Thyroid gland (tissue), 4 donors: Measurements from ENCODE around the gene MAL. TPM values are rescaled to one million over a fixed set of nuclear protein-coding genes. Genes with fewer than 3 reads are reported as not detected.

ENCODE experiments used
- DNase-seq, 2 donors: peaks; one replicate each; pipeline ENCODE4 v3.0.0-alpha.2; 2019
- H3K27ac ChIP-seq, 3 donors: fragments of 200-600 bp; sonication (generic); 1 replicate in 2 of 3; 2 replicates in 1 of 3; pipeline ENCODE4 v1.5.1; 2016 to 2019; ENCODE audit warnings: mild to moderate bottlenecking in 1 of 3, moderate library complexity in 1 of 3
- H3K27me3 ChIP-seq: fragments of 200-600 bp; sonication (generic); one replicate; pipeline ENCODE4 v1.5.1; 2019
- H3K36me3 ChIP-seq, 2 donors: fragments of 200-600 bp; sonication (generic); one replicate each; pipeline ENCODE4 v1.5.1; 2016 to 2019
- H3K4me1 ChIP-seq, 2 donors: fragments of 200-600 bp; sonication (generic); one replicate each; pipeline ENCODE4 v1.5.1; 2017 to 2019
- H3K4me3 ChIP-seq, 3 donors: fragments of 200-600 bp; sonication (generic); replicated peaks in 1 of 3; 1 replicate in 2 of 3; 2 replicates in 1 of 3; pipeline ENCODE4 v1.5.1; 2016; ENCODE audit warnings: mild to moderate bottlenecking in 1 of 3
- H3K9me3 ChIP-seq: fragments of 200-600 bp; sonication (generic); one replicate; pipeline ENCODE4 v1.5.1; 2017
- POLR2A ChIP-seq, 2 donors: fragments of 450-650 bp; IDR thresholded peaks; one replicate each; pipeline ENCODE4 v1.6.1; 2017; ENCODE audit warnings: antibody characterized with exemption in 2 of 2, mild to moderate bottlenecking in 2 of 2, moderate library complexity in 1 of 2
- WGBS, 2 donors: methylation state at CpG; one replicate each; pipeline ENCODE4 v1.1.5; 2017; 5-methylcytosine and 5-hydroxymethylcytosine counted together
- intact Hi-C: fragments of 100-400 bp; cut with DNase I; formaldehyde crosslinking; loops from one replicate; pipeline ENCODE4 v1.15.1; 2023
- total RNA-seq, 4 donors: library from RNA; depleted of rRNA; stranded (reverse); fragments of >200 nt; gene quantifications; one replicate each; pipeline ENCODE4 v1.2.3, GENCODE V29; 2016
- TF ChIP-seq, protein P1 (sequence below), 6 experiments: fragments of 200-600 bp in 3 of 6; fragments of 450-650 bp in 3 of 6; sonication (generic) in 3 of 6; IDR thresholded peaks; one replicate each; pipeline ENCODE4 v1.5.1; 2016 to 2019; ENCODE audit warnings: antibody characterized with exemption in 6 of 6, mild to moderate bottlenecking in 2 of 6, inconsistent platforms in 1 of 6, moderate library complexity in 1 of 6

MAL gene
- total RNA-seq, 4 donors from 2014 or later = 5.6 to 19.3 (median 13.3) TPM

- DNase-seq = no peak
- Histone ChIP-seq H3K36me3 (no peaks in the 10 kb centered on the region), H3K9me3 (no peaks in the 10 kb centered on the region), H3K4me1 (peaks cover 5% of the 10 kb centered on the region in 2 donors), H3K27ac (no peak overlapping the region), H3K4me3 (no peak overlapping the region), H3K27me3 (no peaks in the 10 kb centered on the region)
- no peak for TF ChIP-seq POLR2A (IDR thresholded peaks at IDR 0.05)
- TF ChIP-seq, protein P1, sequence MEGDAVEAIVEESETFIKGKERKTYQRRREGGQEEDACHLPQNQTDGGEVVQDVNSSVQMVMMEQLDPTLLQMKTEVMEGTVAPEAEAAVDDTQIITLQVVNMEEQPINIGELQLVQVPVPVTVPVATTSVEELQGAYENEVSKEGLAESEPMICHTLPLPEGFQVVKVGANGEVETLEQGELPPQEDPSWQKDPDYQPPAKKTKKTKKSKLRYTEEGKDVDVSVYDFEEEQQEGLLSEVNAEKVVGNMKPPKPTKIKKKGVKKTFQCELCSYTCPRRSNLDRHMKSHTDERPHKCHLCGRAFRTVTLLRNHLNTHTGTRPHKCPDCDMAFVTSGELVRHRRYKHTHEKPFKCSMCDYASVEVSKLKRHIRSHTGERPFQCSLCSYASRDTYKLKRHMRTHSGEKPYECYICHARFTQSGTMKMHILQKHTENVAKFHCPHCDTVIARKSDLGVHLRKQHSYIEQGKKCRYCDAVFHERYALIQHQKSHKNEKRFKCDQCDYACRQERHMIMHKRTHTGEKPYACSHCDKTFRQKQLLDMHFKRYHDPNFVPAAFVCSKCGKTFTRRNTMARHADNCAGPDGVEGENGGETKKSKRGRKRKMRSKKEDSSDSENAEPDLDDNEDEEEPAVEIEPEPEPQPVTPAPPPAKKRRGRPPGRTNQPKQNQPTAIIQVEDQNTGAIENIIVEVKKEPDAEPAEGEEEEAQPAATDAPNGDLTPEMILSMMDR (IDR thresholded peaks at IDR 0.05) = no peak
- intact Hi-C loops = no loop called here
- 82 to 91% methylated on average over 4 of the region's 4 CpGs for WGBS, 2 donors
Observed at GRCh38 chr2:95072424-95072823, 46.9 kb downstream of the MAL start.

DNA sequence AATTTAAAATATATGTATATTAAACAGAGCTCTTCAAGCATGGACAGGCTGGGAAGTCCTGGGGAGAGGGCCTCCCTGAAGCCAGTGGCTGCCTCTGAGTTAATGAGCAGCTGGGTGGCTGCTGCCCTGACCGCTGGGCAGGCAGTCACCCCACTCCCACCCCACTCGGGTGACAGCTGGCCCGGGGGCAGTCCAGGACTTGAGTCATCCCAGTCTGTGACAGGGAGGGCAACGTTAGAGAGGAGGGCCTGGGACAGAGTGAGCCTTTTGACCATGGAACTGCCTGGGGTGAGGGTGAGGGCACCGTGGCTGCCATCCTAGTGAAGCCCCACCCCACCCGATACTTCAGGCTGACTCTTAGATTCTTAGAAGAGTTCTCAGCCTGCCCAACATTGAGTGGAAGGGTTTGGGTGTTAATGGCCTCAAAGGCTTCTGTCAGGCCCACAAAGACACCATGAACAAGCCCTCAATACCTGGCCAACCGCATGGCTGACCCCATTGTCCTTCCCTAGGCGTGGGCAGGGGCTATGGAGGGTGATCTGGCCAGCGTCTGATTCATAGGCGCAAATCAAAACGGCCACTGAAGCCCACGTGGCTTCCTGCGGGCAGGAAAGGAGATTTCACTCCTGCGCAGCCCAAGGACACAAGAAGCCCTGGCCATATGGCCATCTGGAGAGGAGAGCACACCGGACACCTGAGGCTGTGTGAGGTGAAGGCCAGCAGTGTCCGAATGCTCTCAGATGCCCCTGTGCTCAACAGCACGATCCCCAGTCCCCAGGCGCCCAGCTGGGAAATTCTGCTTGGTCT lies 48.6 kb downstream of the MAL start:
- WGBS, 2 donors = 69 to 84% methylated on average over 3 to 18 of the region's 18 CpGs
- Histone ChIP-seq H3K27ac (no peak overlapping the region), H3K27me3 (no peaks in the 10 kb centered on the region), H3K9me3 (no peaks in the 10 kb centered on the region), H3K4me3 (no peak overlapping the region), H3K36me3 (no peaks in the 10 kb centered on the region), H3K4me1 (peaks cover 5% of the 10 kb centered on the region in 2 donors)
- no peak for DNase-seq
- no peak for TF ChIP-seq POLR2A (IDR thresholded peaks at IDR 0.05)
- TF ChIP-seq, protein P1 (IDR thresholded peaks at IDR 0.05) = no peak
- intact Hi-C loops = no loop called here

- Histone ChIP-seq H3K27me3 (no peaks in the 10 kb centered on the region), H3K4me3 (no peak overlapping the region), H3K27ac (no peak overlapping the region), H3K4me1 (peaks cover 5% of the 10 kb centered on the region in 2 donors), H3K36me3 (no peaks in the 10 kb centered on the region), H3K9me3 (no peaks in the 10 kb centered on the region)
- WGBS, 2 donors = 57 to 58% methylated on average over 6 to 15 of the region's 15 CpGs
- TF ChIP-seq POLR2A (IDR thresholded peaks at IDR 0.05) = no peak
- TF ChIP-seq, protein P1 (IDR thresholded peaks at IDR 0.05) = no peak
- intact Hi-C loops = no loop called here
- DNase-seq = peak in 1 of 2 donors; percentile 55
Observed at GRCh38 chr2:95074663-95075439, 49.3 kb downstream of the MAL start.

- DNase-seq = no peak
- 83 to 89% methylated on average over 8 of the region's 8 CpGs for WGBS, 2 donors
- no peaks in the 10 kb centered on the region for H3K9me3 ChIP-seq
- peaks cover 5% of the 10 kb centered on the region in 2 donors for H3K4me1 ChIP-seq
- H3K36me3 ChIP-seq = no peaks in the 10 kb centered on the region
- TF ChIP-seq, protein P1 (IDR thresholded peaks at IDR 0.05) = no peak
- no peak for TF ChIP-seq POLR2A (IDR thresholded peaks at IDR 0.05)
- no peak overlapping the region for H3K4me3 ChIP-seq
- no peak overlapping the region for H3K27ac ChIP-seq
- no peaks in the 10 kb centered on the region for H3K27me3 ChIP-seq
- intact Hi-C loops = no loop called here
Observed at GRCh38 chr2:95075440-95076132, 50.1 kb downstream of the MAL start.
